GM18870 (cell line): ENCODE measurements around the gene SLC36A2.
"Not testable (repeated sequence)": the region's sequence is repeated elsewhere in the genome, so short reads cannot be mapped to it uniquely, and the experiment has no call there.

Source experiments
- ATAC-seq: cut with Tn5 transposase; IDR thresholded peaks from one replicate; pipeline ENCODE4 v1.9.1; 2021; ENCODE audit warnings: moderate library complexity; ENCODE audit not compliant: unreplicated experiment

Gene SLC36A2

DNA sequence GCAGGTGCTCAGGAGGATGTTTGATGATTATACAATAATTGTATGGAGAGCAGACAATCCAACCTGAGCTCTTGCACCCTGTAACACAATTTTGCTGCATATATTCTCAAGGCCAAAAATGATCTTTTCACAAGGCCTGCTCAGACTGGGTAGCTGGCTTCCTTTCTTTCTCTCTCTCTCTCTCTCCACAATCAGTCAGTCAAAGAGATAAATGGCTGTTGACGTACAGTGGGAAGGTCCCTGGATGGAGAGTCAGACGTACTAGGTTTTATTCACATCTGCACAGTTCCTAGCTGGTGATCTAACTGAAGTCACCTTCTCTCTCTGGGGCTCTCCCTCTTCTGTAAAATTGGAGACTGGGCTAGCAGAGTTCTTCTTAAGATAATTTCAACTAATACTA is 19.8 kb downstream of the SLC36A2 start:
- ATAC-seq = no peak

DNA sequence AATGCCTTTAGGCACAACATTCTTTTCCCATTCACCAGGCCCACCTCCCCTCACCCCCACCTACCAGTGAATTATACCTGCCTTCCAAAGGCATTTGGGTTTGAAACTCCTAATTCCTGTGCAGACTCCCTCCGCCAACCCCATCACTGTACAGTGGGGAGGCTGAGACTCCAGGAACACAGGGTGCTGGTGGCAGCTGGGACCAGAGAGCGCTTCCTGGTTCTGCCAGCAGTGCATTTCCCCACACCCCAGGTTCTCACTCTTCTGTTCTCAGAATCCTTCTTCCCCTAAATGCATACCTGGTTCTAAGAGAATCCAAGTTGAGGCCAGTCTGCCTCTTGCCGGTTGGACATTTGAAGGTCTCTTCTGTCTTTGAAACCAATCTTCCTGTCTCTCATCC is 21.1 kb downstream of the SLC36A2 start:
- ATAC-seq = no peak

DNA sequence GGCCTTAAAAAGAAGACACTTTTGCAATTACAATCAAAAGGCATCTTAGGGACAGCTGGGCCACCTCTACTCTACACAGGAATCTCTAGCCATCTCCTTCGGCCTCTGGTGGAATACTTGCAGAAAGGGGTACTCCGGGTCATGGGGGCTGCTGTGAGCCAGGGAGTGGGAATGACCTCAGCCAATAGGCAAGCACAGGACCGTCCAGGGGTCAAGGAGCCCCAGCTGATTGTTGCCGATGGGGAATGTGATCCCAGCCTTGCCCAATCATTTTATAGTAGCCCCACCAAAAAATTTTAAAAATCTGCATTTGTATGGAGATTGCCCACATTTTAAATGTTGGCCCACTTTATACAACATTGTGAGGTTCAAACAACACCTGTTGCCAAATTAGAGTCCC is 26.9 kb downstream of the SLC36A2 start:
- ATAC-seq = no peak

- ATAC-seq = no peak
Measured at GRCh38 chr5:151318850-151319732, 28.3 kb downstream of the SLC36A2 start.

- no peak for ATAC-seq
Measured at GRCh38 chr5:151317871-151318270, 29.5 kb downstream of the SLC36A2 start.

DNA sequence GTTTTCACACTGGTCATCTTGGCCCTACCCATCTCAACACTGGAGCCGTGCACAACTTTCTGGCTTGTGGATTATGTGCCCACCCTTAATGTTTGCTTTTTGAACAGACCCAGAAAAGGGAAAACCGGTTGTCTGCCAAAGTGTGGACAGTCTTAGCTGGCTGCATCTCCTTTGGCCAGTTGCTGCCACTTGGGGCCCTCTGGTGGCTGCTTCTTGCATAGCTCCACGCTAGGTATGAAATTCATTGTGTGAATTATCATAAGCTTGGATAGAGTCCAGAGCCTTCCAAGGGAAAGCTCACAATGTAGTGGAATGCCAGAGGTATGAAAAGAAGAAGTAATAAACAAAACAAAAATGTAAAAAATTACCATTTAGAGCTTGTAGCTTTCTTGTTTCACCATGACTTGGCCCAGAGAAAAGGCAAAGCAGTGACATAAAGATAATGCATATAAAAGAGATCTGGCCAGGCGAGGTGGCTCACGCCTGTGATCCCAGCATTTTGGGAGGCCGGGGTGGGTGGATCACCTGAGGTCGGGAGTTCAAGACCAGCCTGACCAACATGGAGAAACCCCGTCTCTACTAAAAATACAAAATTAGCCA is 31.3 kb downstream of the SLC36A2 start:
- ATAC-seq = peak; percentile 71

GRCh38 chr5:151313357-151313756 is 34.0 kb downstream of the SLC36A2 start:
- no peak for ATAC-seq

- no peak for ATAC-seq
Measured at GRCh38 chr5:151312756-151313324, 34.5 kb downstream of the SLC36A2 start.

- ATAC-seq = no peak
Measured at GRCh38 chr5:151310932-151311331, 36.4 kb downstream of the SLC36A2 start.

- not testable (repeated sequence) for ATAC-seq
Measured at GRCh38 chr5:151309821-151310220, 37.5 kb downstream of the SLC36A2 start.

DNA sequence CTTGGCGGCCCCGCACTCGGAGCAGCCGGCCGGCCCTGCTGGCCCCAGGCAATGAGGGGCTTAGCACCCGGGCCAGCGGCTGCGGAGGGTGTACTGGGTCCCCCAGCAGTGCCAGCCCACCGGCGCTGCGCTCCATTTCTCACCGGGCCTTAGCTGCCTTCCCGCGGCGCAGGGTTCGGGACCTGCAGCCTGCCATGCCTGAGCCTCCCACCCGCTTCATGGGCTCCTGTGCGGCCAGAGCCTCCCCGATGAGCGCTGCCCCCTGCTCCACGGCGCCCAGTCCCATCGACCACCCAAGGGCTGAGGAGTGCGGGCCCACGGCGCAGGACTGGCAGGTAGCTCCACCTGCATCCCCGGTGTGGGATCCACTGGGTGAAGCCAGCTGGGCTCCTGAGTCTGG is 38.1 kb downstream of the SLC36A2 start:
- ATAC-seq = not testable (repeated sequence)

DNA sequence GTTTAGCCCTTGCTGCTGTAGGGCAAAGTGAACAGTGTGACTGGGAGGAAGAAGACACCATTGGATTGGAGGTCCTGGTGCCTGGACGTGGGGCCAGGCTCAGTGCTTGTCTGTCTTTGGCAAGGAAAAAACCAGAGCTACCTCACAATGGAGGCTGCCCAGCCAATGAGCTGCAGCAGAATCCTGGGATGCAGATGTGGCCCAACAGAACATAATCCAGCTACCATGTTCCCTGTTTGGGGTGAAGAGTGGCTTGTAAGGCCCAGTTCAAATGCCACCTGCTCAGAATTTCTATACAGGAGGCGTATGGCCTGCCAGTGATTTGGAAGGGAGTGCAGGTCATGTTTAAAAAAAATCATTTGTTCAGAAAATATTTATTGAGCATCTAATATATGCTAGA is 43.7 kb downstream of the SLC36A2 start, which contains the start of gene SLC36A3:
TSS of gene SLC36A3 (minus strand) at position 101 of the 400 bp plus-strand sequence. CDS start 412 bp downstream, outside the sequence.
- ATAC-seq = no peak

- ATAC-seq = no peak
Measured at GRCh38 chr5:151298063-151298855, 49.1 kb downstream of the SLC36A2 start.

- no peak for ATAC-seq
Measured at GRCh38 chr5:151296974-151297373, 50.4 kb downstream of the SLC36A2 start.

DNA sequence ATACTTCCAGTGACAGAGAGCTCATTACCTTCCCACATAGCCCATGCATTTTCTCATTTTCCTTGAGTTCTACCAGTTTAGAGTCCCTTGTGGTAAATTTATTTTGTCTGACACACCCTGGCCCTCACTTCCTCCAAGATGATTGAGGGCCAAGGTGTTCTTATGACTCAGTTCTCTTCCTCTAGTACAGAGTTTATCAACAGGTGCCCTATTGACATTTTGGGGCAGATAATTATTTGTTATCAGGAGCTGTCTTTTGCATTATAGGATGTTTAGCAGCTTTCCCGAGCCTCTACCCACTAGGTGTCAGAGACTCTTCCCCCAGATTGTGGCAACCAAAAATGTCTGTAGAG is 50.9 kb downstream of the SLC36A2 start:
- ATAC-seq = no peak

DNA sequence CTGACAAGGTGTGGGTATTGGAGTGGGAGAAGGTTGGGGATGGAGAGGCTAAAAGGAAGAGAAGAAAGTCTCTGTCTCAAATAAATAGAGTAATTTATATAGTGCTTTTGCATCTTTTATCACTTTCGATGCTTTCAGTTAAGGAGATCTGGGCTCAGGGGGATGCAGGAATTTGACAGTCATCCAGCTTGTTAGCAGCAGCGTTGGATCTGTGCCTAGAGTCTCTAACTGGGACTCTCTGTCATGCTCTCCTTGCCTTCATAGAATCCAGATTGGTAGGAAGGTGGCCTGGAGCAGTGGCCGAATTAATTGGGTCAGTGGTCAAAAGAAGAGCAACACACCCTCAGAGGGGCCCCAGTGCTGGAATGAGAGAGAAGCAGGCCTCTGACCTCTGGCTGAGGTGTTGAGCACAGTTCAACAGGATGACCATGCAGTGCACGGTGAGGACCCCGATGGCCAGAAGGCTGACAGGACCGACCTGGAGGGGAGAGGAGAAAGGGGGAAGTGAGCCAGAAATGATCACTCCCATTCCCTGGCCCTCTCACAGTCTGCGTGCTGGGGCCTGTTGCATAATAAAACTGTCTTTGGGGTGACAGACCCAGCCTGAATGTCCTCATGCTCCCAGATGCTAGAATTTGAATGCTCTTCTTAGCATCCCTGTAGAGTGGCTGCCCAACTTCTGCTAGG is 51.4 kb downstream of the SLC36A2 start:
- ATAC-seq = no peak

DNA sequence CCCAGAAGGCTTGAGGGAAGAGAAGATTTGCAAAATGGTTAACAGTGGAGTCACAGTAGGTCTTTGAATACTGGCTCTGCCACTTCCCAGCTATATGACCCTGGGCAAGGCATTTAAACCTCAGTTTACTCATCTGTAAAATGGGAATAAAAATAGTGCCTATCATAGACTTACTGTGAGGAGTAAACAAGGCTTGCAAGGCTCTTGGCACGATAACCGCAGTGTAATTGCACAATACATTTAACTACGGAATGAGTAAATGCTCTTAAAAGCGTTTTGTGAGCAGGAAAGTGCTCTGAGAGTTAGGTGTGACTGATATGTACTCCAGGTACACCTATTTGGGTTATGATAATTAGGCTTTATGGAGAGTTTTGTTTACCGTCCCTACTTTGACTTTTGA is 52.2 kb downstream of the SLC36A2 start:
- ATAC-seq = no peak

GRCh38 chr5:151293624-151294023 is 53.7 kb downstream of the SLC36A2 start:
- no peak for ATAC-seq

DNA sequence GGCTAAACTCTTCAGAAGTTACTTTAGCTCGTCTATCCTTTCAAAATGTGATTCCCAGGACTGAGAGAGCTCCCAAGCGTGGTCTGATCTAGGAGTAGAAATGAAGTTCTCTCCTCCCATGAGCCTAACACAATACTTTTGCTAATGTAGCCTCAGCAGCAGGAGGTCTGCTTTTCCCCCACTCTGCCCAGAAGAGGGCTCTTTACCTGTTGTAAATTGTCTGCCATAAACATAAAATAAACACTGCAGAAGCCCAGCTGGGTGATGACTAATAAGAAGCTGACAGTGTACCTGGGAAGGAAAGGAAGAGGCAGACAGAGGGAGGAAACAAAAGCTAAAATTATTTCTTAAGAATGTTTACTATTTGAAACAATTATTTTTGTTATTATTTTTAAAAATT is 59.2 kb downstream of the SLC36A2 start:
- ATAC-seq = no peak

GRCh38 chr5:151286246-151286645 is 61.1 kb downstream of the SLC36A2 start:
- no peak for ATAC-seq

DNA sequence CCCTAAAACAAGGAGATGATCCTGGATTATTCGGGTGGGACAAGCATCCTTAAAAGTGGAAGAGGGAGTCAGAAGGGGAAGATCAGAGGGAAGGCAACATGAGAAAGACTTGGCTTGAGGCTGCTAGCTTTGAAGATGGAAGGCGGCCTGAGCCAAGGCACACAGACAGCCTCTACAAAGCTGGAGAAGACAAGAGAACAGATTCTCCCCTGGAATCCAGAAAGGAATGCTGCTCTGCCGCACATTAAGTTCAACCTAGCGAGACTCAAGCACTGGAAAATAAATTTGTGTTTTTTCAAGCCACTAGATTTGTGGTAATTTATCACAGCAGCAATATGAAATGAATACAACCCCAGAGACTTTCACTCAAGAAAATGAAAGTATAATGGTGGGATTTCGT is 61.7 kb downstream of the SLC36A2 start:
- ATAC-seq = no peak
